Neural cell (in vitro differentiated cells): ENCODE measurements around the gene PCDHB13. TPM values are rescaled to one million over a fixed set of nuclear protein-coding genes. Genes with fewer than 3 reads are reported as not detected.
"Not testable (repeated sequence)": the region's sequence is repeated elsewhere in the genome, so short reads cannot be mapped to it uniquely, and the experiment has no call there.

ENCODE experiments used
- H2AFZ ChIP-seq: fragments of 200-600, 300-800 bp; sonication (generic), shearing (Covaris generic); 2 replicates; pipeline ENCODE4 v1.6.0; 2014; ENCODE audit warnings: low read depth, mild to moderate bottlenecking, antibody characterized with exemption, low read length, moderate library complexity
- H3F3A ChIP-seq: fragments of 200-600 bp; shearing (Covaris generic); 2 replicates; pipeline ENCODE4 v1.6.1; 2016; ENCODE audit warnings: mild to moderate bottlenecking, moderate library complexity, mixed read lengths, antibody characterized with exemption, low read length; ENCODE audit not compliant: insufficient read depth, poor library complexity, severe bottlenecking
- H3K27ac ChIP-seq: fragments of 200-600, 300-800 bp; sonication (generic), shearing (Covaris generic); 2 replicates; pipeline ENCODE4 v1.5.1; 2014; ENCODE audit warnings: mild to moderate bottlenecking, low read length, moderate library complexity
- H3K27me3 ChIP-seq: fragments of 300-800, 200-600 bp; sonication (generic), shearing (Covaris generic); 2 replicates; pipeline ENCODE4 v1.6.0; 2014; ENCODE audit warnings: mild to moderate bottlenecking, low read depth, low read length, moderate library complexity; ENCODE audit not compliant: insufficient read depth
- H3K36me3 ChIP-seq: fragments of 300-800, 200-600 bp; sonication (generic), shearing (Covaris generic); 2 replicates; pipeline ENCODE4 v1.5.1; 2014; ENCODE audit warnings: mild to moderate bottlenecking, antibody characterized with exemption, low read length, moderate library complexity; ENCODE audit not compliant: insufficient read depth
- H3K4me2 ChIP-seq: fragments of 300-800, 200-600 bp; sonication (generic), shearing (Covaris generic); 2 replicates; pipeline ENCODE4 v1.6.0; 2014; ENCODE audit warnings: mild to moderate bottlenecking, low read length
- H3K4me3 ChIP-seq: fragments of 300-800, 200-600 bp; sonication (generic), shearing (Covaris generic); 2 replicates; pipeline ENCODE4 v1.5.1; 2014; ENCODE audit warnings: mild to moderate bottlenecking, low read length, moderate library complexity
- H3K79me2 ChIP-seq: fragments of 200-600 bp; shearing (Covaris generic); replicated peaks from 2 replicates; pipeline ENCODE4 v1.6.0; 2014; ENCODE audit warnings: mild to moderate bottlenecking, low read length, moderate library complexity; ENCODE audit not compliant: insufficient read depth
- H3K9ac ChIP-seq: fragments of 300-800, 200-600 bp; sonication (generic), shearing (Covaris generic); 2 replicates; pipeline ENCODE4 v1.6.1; 2016; ENCODE audit warnings: mild to moderate bottlenecking, low read length, mixed read lengths
- H3K9me2 ChIP-seq: fragments of 200-600 bp; shearing (Covaris generic); 2 replicates; pipeline ENCODE4 v1.6.1; 2016; ENCODE audit warnings: mild to moderate bottlenecking, low read length, mixed read lengths; ENCODE audit not compliant: insufficient read depth
- H3K9me3 ChIP-seq: fragments of 200-600, 300-800 bp; sonication (generic), shearing (Covaris generic); 2 replicates; pipeline ENCODE4 v1.6.1; 2016; ENCODE audit warnings: mild to moderate bottlenecking, mixed run types, low read length, moderate library complexity, mixed read lengths
- H4K20me1 ChIP-seq: fragments of 200-600 bp; shearing (Covaris generic); 2 replicates; pipeline ENCODE4 v1.6.1; 2016; ENCODE audit warnings: mild to moderate bottlenecking, mixed run types; ENCODE audit not compliant: insufficient read depth
- POLR2AphosphoS5 ChIP-seq: IDR thresholded peaks from 2 replicates; pipeline ENCODE4 v1.6.1; 2012
- RAD21 ChIP-seq: fragments of 450-650 bp; conservative IDR thresholded peaks from 2 replicates; pipeline ENCODE4 v1.6.1; 2014; ENCODE audit warnings: antibody characterized with exemption, mild to moderate bottlenecking, moderate library complexity
- SMC3 ChIP-seq: fragments of 450-650 bp; conservative IDR thresholded peaks from 2 replicates; pipeline ENCODE4 v1.6.1; 2014; ENCODE audit warnings: antibody characterized with exemption, mild to moderate bottlenecking, moderate library complexity; ENCODE audit not compliant: poor library complexity
- TAF1 ChIP-seq: IDR thresholded peaks from 2 replicates; pipeline ENCODE4 v1.6.1; 2012; ENCODE audit warnings: low read depth
- polyA plus RNA-seq: library from polyadenylated mRNA; depleted of rRNA; stranded (reverse); fragments of >200 nt; gene quantifications from 2 replicates; pipeline ENCODE4 v1.2.3, GENCODE V29; 2014
- TF ChIP-seq, protein P1 (sequence below): fragments of 450-650 bp; IDR thresholded peaks from 2 replicates; pipeline ENCODE4 v1.5.1; 2014; ENCODE audit warnings: antibody characterized with exemption, mild to moderate bottlenecking, moderate library complexity; ENCODE audit not compliant: poor library complexity, severe bottlenecking

The PCDHB13 gene
- polyA plus RNA-seq, 1 donor from 2014 or later: 1.0 TPM

DNA sequence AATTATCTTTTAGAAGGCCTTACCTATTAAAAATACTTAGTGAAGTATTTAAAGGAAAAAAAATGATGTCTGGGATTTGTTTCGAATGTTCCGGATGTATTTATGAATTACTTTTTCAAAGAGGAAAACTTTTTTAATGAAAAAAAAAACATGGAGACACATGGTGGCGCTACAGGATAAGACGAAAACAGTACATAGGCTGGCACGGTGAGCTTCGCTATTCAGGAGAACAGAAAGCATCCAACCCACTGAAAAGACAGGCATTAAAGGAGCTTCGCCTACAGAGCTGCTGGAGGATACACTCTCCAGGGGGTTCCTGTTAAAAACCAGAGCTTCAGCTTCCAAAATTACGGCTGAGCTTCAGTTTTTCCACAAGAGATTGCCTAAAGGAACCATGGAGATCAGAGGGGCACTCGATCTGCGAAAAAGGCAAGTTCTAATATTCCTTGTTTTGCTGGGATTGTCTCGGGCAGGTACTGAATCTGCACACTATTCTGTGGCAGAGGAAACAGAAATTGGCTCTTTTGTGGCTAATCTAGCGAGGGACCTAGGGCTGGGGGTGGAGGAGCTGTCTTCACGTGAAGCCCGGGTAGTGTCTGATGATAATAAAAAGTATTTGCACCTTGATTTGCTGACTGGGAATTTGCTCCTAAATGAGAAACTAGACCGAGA lies 9.5 kb downstream of the PCDHB13 start, which contains the start of gene PCDHB14:
TSS of gene PCDHB14 (plus strand) at position 232 of the 672 bp plus-strand sequence. CDS start at position 395, 163 bp downstream.
- Histone ChIP-seq H3K27ac (peak within 1 kb of the TSS; percentile 46), H3K36me3 (no peaks in the 10 kb centered on the region), H3K4me3 (peak within 1 kb of the TSS; percentile 60), H3K9ac (peak within 1 kb of the TSS; percentile 52), H3F3A (no peaks in the 10 kb centered on the region), H3K79me2 (peaks cover 4% of the 10 kb centered on the region), H3K4me2 (no peak within 1 kb of the TSS), H3K9me3 (no peaks in the 10 kb centered on the region), H4K20me1 (no peaks in the 10 kb centered on the region), H3K27me3 (no peaks in the 10 kb centered on the region), H3K9me2 (no peaks in the 10 kb centered on the region), H2AFZ (no peak within 1 kb of the TSS)
- peak; percentile 48 for TF ChIP-seq SMC3
- no peak for TF ChIP-seq TAF1
- TF ChIP-seq RAD21: peak; percentile 63
- TF ChIP-seq, protein P1, sequence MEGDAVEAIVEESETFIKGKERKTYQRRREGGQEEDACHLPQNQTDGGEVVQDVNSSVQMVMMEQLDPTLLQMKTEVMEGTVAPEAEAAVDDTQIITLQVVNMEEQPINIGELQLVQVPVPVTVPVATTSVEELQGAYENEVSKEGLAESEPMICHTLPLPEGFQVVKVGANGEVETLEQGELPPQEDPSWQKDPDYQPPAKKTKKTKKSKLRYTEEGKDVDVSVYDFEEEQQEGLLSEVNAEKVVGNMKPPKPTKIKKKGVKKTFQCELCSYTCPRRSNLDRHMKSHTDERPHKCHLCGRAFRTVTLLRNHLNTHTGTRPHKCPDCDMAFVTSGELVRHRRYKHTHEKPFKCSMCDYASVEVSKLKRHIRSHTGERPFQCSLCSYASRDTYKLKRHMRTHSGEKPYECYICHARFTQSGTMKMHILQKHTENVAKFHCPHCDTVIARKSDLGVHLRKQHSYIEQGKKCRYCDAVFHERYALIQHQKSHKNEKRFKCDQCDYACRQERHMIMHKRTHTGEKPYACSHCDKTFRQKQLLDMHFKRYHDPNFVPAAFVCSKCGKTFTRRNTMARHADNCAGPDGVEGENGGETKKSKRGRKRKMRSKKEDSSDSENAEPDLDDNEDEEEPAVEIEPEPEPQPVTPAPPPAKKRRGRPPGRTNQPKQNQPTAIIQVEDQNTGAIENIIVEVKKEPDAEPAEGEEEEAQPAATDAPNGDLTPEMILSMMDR: peak; percentile 55

DNA sequence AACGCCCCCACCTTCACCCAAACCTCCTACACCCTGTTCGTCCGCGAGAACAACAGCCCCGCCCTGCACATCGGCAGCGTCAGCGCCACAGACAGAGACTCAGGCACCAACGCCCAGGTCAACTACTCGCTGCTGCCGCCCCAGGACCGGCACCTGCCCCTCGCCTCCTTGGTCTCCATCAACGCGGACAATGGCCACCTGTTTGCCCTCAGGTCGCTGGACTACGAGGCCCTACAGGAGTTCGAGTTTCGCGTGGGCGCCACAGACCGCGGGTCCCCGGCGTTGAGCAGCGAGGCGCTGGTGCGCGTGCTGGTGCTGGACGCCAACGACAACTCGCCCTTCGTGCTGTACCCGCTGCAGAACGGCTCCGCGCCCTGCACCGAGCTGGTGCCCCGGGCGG lies 11.1 kb downstream of the PCDHB13 start:
- not testable (repeated sequence) for H3K4me2 ChIP-seq, H2AFZ ChIP-seq, H3K9me3 ChIP-seq, H3K27ac ChIP-seq, H3K79me2 ChIP-seq, H3K36me3 ChIP-seq, H3K9ac ChIP-seq, H4K20me1 ChIP-seq, H3K9me2 ChIP-seq, H3K27me3 ChIP-seq, H3F3A ChIP-seq
- peak overlapping the region; percentile 60 for H3K4me3 ChIP-seq

DNA sequence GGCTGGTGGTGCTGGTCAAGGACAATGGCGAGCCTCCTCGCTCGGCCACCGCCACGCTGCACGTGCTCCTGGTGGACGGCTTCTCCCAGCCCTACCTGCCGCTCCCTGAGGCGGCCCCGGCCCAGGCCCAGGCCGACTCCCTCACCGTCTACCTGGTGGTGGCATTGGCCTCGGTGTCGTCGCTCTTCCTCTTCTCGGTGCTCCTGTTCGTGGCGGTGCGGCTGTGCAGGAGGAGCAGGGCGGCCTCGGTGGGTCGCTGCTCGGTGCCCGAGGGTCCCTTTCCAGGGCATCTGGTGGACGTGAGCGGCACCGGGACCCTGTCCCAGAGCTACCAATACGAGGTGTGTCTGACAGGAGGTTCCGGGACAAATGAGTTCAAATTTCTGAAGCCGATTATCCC lies 11.7 kb downstream of the PCDHB13 start:
- not testable (repeated sequence) for H3K36me3 ChIP-seq, H3K9me3 ChIP-seq, H3K9ac ChIP-seq, H3K9me2 ChIP-seq, H3F3A ChIP-seq, H3K27ac ChIP-seq, H2AFZ ChIP-seq, H3K4me3 ChIP-seq, H3K4me2 ChIP-seq, H3K79me2 ChIP-seq, H4K20me1 ChIP-seq, H3K27me3 ChIP-seq

DNA sequence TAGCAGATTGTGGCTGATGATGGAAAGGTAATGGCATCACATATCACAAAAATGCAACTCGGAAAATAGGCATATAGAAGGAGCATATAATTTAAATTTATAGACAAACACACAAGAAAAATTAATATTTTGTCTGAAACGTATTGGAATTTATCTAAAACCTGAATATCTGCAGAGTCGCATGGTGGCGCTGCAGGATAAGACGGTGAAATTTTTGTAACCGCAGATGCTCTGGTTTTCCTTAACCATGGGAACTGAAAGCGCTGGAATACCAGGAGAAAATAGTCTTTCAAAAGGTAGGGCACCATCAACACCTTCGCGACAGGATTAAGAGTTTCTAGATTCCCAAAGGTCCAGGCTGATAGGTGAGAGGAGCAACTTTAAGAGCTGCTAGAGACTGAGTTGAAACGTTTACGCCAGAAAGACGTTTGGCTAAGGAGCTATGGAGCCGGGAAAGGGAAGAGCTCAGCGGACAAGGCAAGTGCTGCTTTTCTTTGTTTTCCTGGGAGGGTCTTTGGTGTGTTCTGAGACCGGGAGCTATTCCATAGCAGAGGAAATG lies 20.5 kb downstream of the PCDHB13 start:
- H3K36me3 ChIP-seq: peaks cover 6% of the 10 kb centered on the region
- H3K27ac ChIP-seq: no peak overlapping the region
- H3K9me2 ChIP-seq: no peaks in the 10 kb centered on the region
- peaks cover 30% of the 10 kb centered on the region for H3K9me3 ChIP-seq
- H3K79me2 ChIP-seq: peaks cover 7% of the 10 kb centered on the region
- TF ChIP-seq POLR2AphosphoS5: no peak
- H3K4me2 ChIP-seq: no peak overlapping the region
- H4K20me1 ChIP-seq: no peaks in the 10 kb centered on the region
- H3F3A ChIP-seq: no peaks in the 10 kb centered on the region
- H3K27me3 ChIP-seq: no peaks in the 10 kb centered on the region
- no peak overlapping the region for H2AFZ ChIP-seq
- no peak overlapping the region for H3K4me3 ChIP-seq
- no peak overlapping the region for H3K9ac ChIP-seq

DNA sequence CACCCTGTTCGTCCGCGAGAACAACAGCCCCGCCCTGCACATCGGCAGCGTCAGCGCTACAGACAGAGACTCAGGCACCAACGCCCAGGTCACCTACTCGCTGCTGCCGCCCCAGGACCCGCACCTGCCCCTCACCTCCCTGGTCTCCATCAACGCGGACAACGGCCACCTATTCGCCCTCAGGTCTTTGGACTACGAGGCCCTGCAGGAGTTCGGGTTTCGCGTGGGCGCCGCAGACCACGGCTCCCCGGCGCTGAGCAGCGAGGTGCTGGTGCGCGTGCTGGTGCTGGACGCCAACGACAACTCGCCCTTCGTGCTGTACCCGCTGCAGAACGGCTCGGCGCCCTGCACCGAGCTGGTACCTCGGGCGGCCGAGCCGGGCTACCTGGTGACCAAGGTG lies 22.2 kb downstream of the PCDHB13 start:
- not testable (repeated sequence) for H3F3A ChIP-seq, H3K9me2 ChIP-seq
- H3K36me3 ChIP-seq: peaks cover 10% of the 10 kb centered on the region

More for the DNA sequence above, 22.2 kb downstream of the PCDHB13 start:
- not testable (repeated sequence) for H4K20me1 ChIP-seq, H2AFZ ChIP-seq, H3K4me2 ChIP-seq, H3K27me3 ChIP-seq, H3K4me3 ChIP-seq, H3K27ac ChIP-seq, H3K79me2 ChIP-seq, H3K9ac ChIP-seq
- H3K9me3 ChIP-seq: peaks cover 38% of the 10 kb centered on the region
